ENCODE data around the gene TSKU.

- no peak for TF ChIP-seq CTCF (IDR thresholded peaks at IDR 0.05 in 4 of 5, conservative IDR thresholded peaks at IDR 0.05 in 1 of 5)
- no peak for TF ChIP-seq POLR2A (IDR thresholded peaks at IDR 0.05)
These were observed 12.8 kb downstream of the TSKU start for GRCh38 chr11:76795936-76796441.
